Astrocyte of the cerebellum (primary cell): ENCODE measurements around the gene PGLYRP4.

ENCODE experiments used
- DNase-seq: peaks from one replicate; pipeline ENCODE4 v3.0.0-alpha.2; 2011; ENCODE audit warnings: low read depth
- H3K4me3 ChIP-seq: 2 replicates; pipeline ENCODE4 v1.5.1; 2011; ENCODE audit warnings: mild to moderate bottlenecking, low read depth, low read length, moderate library complexity
- in situ Hi-C: cut with HindIII; loops from 2 replicates; pipeline ENCODE4 v1.10.0; 2017; ENCODE audit warnings: low sequenced_read_pairs
- TF ChIP-seq, protein P1 (sequence below): IDR thresholded peaks from 2 replicates; pipeline ENCODE4 v1.5.1; 2012; ENCODE audit warnings: low read length, low read depth, moderate library complexity, mild to moderate bottlenecking; ENCODE audit errors: missing control alignments

PGLYRP4 gene

GRCh38 chr1:153346077-153346723, 2.4 kb downstream of the PGLYRP4 start:
- no peak for DNase-seq
- TF ChIP-seq, protein P1, sequence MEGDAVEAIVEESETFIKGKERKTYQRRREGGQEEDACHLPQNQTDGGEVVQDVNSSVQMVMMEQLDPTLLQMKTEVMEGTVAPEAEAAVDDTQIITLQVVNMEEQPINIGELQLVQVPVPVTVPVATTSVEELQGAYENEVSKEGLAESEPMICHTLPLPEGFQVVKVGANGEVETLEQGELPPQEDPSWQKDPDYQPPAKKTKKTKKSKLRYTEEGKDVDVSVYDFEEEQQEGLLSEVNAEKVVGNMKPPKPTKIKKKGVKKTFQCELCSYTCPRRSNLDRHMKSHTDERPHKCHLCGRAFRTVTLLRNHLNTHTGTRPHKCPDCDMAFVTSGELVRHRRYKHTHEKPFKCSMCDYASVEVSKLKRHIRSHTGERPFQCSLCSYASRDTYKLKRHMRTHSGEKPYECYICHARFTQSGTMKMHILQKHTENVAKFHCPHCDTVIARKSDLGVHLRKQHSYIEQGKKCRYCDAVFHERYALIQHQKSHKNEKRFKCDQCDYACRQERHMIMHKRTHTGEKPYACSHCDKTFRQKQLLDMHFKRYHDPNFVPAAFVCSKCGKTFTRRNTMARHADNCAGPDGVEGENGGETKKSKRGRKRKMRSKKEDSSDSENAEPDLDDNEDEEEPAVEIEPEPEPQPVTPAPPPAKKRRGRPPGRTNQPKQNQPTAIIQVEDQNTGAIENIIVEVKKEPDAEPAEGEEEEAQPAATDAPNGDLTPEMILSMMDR = no peak
- in situ Hi-C loops = no loop called here
- H3K4me3 ChIP-seq = no peak overlapping the region

DNA sequence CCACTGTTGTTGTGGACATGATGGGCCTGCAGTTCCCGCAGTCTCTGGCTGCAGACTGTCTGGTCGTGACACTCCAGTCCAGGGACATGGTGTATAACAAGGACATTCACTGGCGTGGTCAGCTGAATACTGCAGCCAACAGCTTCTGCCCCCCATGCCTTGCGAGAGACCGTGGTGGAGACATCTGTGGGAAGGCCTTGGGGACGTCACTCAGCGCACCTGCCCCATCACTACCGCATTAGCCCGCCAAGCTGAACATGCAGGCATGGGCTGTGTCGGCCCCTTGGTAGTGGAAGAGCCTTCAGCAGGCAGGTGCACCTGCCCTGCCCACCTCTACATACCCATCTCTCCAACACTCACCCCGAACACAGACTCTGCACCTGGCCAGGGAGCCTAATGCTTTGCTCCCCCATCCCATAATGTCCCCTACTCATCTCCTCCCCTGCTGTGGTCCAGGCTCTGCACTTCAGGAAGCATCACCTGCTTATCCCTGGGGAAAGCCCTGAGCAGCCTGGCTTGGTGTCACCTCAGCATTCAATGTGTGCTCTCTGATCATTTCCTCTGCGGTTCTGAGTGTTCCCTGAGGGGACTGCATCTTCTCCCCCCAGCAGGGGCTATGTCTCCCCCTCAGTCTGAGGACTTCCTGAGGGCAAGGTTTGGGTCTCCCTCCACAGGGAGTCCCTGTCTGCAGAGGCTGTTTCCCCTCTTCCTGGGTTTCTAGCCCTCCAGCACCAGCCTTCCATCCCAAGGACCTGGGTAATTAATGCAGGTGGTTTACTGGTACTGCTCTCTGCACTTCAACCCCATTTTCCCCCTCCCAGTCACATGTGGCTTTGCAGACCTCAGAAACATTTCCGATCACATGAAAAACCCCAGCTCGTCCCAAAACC, 3.2 kb downstream of the PGLYRP4 start:
- TF ChIP-seq, protein P1 = no peak
- H3K4me3 ChIP-seq = no peak overlapping the region
- DNase-seq = no peak
- in situ Hi-C loops = no loop called here

DNA sequence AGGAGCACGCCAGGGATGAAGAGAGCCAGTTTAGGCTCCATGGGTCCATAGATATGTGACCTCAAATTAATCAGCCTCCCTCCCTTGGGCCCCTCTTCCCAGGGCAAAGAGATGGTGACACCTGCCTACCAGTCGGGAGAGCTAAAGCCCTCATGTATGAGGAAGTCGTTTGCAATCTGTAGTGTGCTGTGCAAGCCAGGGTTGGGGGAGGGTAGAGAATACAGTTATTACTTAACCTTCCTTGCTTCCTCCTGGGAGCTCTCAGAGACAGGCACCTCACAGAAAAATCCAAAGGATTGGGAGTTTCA, 4.0 kb downstream of the PGLYRP4 start:
- TF ChIP-seq, protein P1 = no peak
- in situ Hi-C loops = no loop called here
- DNase-seq = no peak
- no peak overlapping the region for H3K4me3 ChIP-seq

DNA sequence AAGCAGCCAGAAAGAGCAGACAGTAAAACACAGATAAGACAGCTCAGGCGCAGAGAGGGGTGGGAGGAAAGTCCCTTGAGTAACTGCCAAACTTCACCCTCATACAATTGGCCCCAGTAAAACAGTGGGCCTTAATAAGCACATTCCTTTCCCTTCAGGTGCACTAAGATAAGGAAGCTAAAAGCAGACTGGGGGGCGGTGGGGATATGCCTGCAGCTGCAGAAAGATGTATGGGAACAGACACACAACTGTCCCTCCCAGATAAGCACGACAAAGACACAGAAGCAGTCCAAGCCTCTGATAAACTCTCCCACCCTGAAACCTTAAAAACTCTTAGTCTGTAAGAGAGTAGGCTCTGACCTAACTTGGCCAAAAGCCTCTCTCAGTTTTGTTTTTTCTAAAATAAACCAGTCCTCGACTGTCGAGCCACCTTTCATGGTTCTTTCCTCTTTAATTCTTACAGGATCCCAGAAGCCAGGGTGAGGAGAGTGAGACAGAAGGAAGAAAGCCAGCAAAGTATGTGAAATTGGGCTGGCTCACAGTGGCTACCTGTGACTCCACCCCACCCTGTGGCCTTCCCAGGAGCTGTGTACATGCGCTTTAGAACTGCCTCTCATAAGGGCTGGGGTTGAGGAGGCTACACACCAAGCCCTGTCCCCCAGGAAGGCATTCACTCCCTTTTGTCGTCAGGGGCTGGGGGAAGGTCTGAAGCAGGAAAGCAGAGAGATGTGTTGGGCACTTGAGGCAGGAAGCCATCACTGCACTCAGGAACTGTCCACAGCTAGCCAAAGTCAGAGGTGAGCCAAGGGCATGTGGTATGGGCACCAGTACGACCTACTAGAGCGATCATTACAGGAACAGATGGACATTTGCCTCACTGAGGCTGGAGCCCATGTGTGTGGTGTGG, 4.6 kb downstream of the PGLYRP4 start:
- DNase-seq = no peak
- H3K4me3 ChIP-seq = no peak overlapping the region
- in situ Hi-C loops = no loop called here
- TF ChIP-seq, protein P1 = no peak

DNA sequence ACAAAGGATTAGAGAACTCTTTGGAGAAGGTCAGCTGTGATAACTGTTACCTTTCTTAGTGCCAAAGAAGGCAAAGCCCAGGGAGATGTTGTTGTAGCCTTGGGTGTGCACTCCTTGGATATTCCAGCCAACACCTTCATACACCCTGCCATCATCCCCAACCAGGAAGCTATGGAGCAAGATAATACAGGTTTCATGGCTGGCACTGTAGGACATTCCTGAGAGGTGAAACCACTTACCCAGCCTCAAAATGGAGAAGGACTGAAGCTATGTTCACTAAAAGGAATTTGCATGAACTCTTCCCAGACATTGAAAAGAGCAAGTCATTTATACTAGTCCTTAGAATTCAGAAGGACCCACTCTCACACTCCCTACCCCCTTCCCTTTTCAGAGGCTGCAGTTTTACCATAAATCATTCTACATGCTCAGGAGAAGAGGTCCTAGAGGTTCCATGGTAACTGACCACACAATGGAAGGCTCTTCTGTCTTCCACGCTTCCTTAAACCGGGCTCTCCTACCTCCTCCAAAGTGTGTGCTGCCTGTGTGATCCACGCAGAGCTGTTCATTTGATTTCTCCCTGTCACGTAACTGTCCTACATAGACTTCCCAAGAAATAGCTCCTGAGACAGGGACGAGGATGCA, 5.5 kb downstream of the PGLYRP4 start:
- DNase-seq = no peak
- in situ Hi-C loops = no loop called here
- no peak overlapping the region for H3K4me3 ChIP-seq
- TF ChIP-seq, protein P1 = no peak

DNA sequence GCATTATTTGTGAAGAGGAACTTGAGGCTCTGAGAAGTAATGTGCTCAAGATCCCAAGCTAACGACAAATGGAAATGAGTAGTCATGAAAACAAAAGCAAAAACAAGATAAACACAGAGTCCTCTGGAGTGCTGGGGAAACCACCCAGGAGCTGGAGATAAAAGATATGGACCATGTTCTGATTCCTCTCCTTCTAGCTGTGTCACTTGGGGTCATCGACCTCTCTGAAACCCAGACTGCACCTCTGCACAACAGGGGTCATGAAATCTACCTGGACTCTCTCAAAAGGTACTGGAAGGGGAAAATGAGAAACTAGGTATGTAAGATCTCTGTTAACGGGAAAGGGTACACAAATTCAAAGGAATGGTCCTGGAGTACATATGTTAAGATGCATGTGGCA, 6.5 kb downstream of the PGLYRP4 start:
- TF ChIP-seq, protein P1 = no peak
- no peak for DNase-seq
- in situ Hi-C loops = no loop called here
- no peak overlapping the region for H3K4me3 ChIP-seq
